Ecto neural progenitor cell (in vitro differentiated cells): ENCODE measurements around the gene TLL2.

Source experiments
- DNase-seq: peaks from one replicate; pipeline ENCODE4 v3.0.0-alpha.2; 2018; ENCODE audit warnings: low spot score

The TLL2 gene

GRCh38 chr10:96358851-96359540 lies 154.7 kb downstream of the TLL2 start, which contains the start of gene OPALIN:
Gene OPALIN, minus strand, starts transcription at chr10:96359002. Its CDS starts 106 bp downstream, at chr10:96358896.
- DNase-seq = no peak

GRCh38 chr10:96357038-96357620 lies 156.6 kb downstream of the TLL2 start:
- no peak for DNase-seq

GRCh38 chr10:96352582-96352981 lies 161.1 kb downstream of the TLL2 start:
- DNase-seq = no peak

GRCh38 chr10:96352027-96352426 lies 161.7 kb downstream of the TLL2 start:
- DNase-seq = no peak

GRCh38 chr10:96346295-96346694 lies 167.4 kb downstream of the TLL2 start:
- no peak for DNase-seq

GRCh38 chr10:96345222-96345621 lies 168.5 kb downstream of the TLL2 start:
- no peak for DNase-seq

- no peak for DNase-seq
Observed at GRCh38 chr10:96344178-96344577, 169.5 kb downstream of the TLL2 start.

- no peak for DNase-seq
Observed at GRCh38 chr10:96342402-96342801, 171.3 kb downstream of the TLL2 start.

- no peak for DNase-seq
Observed at GRCh38 chr10:96341219-96342182, 172.2 kb downstream of the TLL2 start.

- DNase-seq = peak; percentile 60
Observed at GRCh38 chr10:96339956-96340904, 173.5 kb downstream of the TLL2 start.

- no peak for DNase-seq
Observed at GRCh38 chr10:96339383-96339782, 174.3 kb downstream of the TLL2 start.

- DNase-seq = no peak
Observed at GRCh38 chr10:96338279-96338925, 175.3 kb downstream of the TLL2 start.

GRCh38 chr10:96337106-96337505 lies 176.6 kb downstream of the TLL2 start:
- DNase-seq = no peak

- DNase-seq = no peak
Observed at GRCh38 chr10:96334616-96335526, 178.9 kb downstream of the TLL2 start.

GRCh38 chr10:96333101-96333500 lies 180.6 kb downstream of the TLL2 start:
- DNase-seq = no peak

GRCh38 chr10:96327462-96327861 lies 186.3 kb downstream of the TLL2 start:
- DNase-seq = no peak

GRCh38 chr10:96325719-96326373 lies 187.9 kb downstream of the TLL2 start:
- DNase-seq = no peak

GRCh38 chr10:96324447-96324846 lies 189.3 kb downstream of the TLL2 start:
- no peak for DNase-seq

- DNase-seq = no peak
Observed at GRCh38 chr10:96322275-96322674, 191.5 kb downstream of the TLL2 start.
